Suprapubic skin (tissue), 4 donors: ENCODE data around the gene DNAL1.

ENCODE experiments used
- POLR2A ChIP-seq, 2 donors: fragments of 450-650 bp; IDR thresholded peaks; one replicate each; pipeline ENCODE4 v1.6.1; 2017; ENCODE audit warnings: antibody characterized with exemption in 2 of 2, mild to moderate bottlenecking in 2 of 2, moderate library complexity in 2 of 2
- POLR2AphosphoS5 ChIP-seq, 3 donors: sonication (generic); formaldehyde crosslinking; IDR thresholded peaks; one replicate each; pipeline ENCODE4 v1.6.1; 2017; ENCODE audit warnings: antibody characterized with exemption in 3 of 3
- TF ChIP-seq, protein P1 (sequence below), 2 donors: fragments of 200-600 bp in 1 of 2; fragments of 450-650 bp in 1 of 2; sonication (generic) in 1 of 2; IDR thresholded peaks; one replicate each; pipeline ENCODE4 v1.5.1; 2016 to 2019; ENCODE audit warnings: antibody characterized with exemption in 2 of 2, mild to moderate bottlenecking in 1 of 2, moderate library complexity in 1 of 2

DNA sequence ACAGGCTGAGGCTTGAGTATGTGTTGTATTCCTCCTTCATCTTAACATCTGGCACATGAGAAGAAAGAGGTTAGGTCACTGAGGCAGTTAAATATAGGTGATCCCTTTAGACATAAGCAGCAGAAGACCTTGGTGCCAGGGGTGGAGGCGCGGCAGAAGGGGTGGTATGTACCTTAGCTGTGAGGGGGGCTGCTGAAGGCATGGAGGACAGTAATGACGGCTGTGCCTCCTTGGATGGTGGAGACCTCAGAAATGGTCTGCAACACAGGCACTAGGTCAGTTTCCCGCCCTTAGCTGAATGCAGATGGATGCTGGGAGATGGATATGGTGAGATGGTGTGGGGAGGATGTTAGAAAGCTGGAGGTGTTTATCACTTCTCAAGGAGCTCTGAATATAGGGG, 70.9 kb downstream of the DNAL1 start:
- TF ChIP-seq, protein P1, sequence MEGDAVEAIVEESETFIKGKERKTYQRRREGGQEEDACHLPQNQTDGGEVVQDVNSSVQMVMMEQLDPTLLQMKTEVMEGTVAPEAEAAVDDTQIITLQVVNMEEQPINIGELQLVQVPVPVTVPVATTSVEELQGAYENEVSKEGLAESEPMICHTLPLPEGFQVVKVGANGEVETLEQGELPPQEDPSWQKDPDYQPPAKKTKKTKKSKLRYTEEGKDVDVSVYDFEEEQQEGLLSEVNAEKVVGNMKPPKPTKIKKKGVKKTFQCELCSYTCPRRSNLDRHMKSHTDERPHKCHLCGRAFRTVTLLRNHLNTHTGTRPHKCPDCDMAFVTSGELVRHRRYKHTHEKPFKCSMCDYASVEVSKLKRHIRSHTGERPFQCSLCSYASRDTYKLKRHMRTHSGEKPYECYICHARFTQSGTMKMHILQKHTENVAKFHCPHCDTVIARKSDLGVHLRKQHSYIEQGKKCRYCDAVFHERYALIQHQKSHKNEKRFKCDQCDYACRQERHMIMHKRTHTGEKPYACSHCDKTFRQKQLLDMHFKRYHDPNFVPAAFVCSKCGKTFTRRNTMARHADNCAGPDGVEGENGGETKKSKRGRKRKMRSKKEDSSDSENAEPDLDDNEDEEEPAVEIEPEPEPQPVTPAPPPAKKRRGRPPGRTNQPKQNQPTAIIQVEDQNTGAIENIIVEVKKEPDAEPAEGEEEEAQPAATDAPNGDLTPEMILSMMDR (IDR thresholded peaks at IDR 0.05), result no peak
- no peak for TF ChIP-seq POLR2A (IDR thresholded peaks at IDR 0.05)
- TF ChIP-seq POLR2AphosphoS5 (IDR thresholded peaks at IDR 0.05), result no peak
